ENCODE results near the gene SNAPC4.
"Not testable (repeated sequence)": the region's sequence is repeated elsewhere in the genome, so short reads cannot be mapped to it uniquely, and the experiment has no call there.

Gene SNAPC4

GRCh38 chr9:136353088-136353487 is 46.9 kb downstream of the SNAPC4 start:
- CTCF ChIA-PET: interaction anchor here (1.2 kb wide), 1 partner anchor 13 kb away, joined by 3 read pairs; no protein-coding TSS in a partner anchor
- H3K36me3 ChIP-seq (ENCODE audit: control insufficient read depth in 4 of 4, insufficient read depth in 4 of 4, low read length in 3 of 4): peaks cover 10 to 69% (median 26%) of the 10 kb centered on the region in 4 experiments
- POLR2A ChIA-PET: no interaction called here
- no peaks in the 10 kb centered on the region for H3K4me1 ChIP-seq (ENCODE audit: control extremely low read depth in 1 of 4, control insufficient read depth in 4 of 4, insufficient read depth in 4 of 4, low read length in 3 of 4)
- 98% methylated on average over 11 of the region's 11 CpGs for WGBS (ENCODE audit: insufficient coverage)
- H3K9me3 ChIP-seq (ENCODE audit: control extremely low read depth in 1 of 5, control insufficient read depth in 4 of 5, insufficient read depth in 2 of 5, low read depth in 1 of 5, low read length in 4 of 5): no peaks in the 10 kb centered on the region
- H3K27me3 ChIP-seq (replicated peaks in 2 of 5; ENCODE audit: control insufficient read depth in 4 of 5, insufficient read depth in 5 of 5, low read length in 4 of 5): no peaks in the 10 kb centered on the region
- no peak overlapping the region for H3K27ac ChIP-seq (ENCODE audit: insufficient read depth in 1 of 2, low read depth in 1 of 2, low read length in 2 of 2, poor library complexity in 1 of 2, severe bottlenecking in 2 of 2)
- DNase-seq: no peak
- no peak overlapping the region for H3K4me3 ChIP-seq (ENCODE audit: control insufficient read depth in 1 of 7, extremely low read depth in 1 of 7, insufficient read depth in 4 of 7, low read depth in 2 of 7, low read length in 6 of 7)

GRCh38 chr9:136352682-136353081 is 47.3 kb downstream of the SNAPC4 start:
- peaks cover 10 to 65% (median 24%) of the 10 kb centered on the region in 4 experiments for H3K36me3 ChIP-seq (ENCODE audit: control insufficient read depth in 4 of 4, insufficient read depth in 4 of 4, low read length in 3 of 4)
- H3K9me3 ChIP-seq (ENCODE audit: control extremely low read depth in 1 of 5, control insufficient read depth in 4 of 5, insufficient read depth in 2 of 5, low read depth in 1 of 5, low read length in 4 of 5): no peaks in the 10 kb centered on the region
- H3K27me3 ChIP-seq (replicated peaks in 2 of 5; ENCODE audit: control insufficient read depth in 4 of 5, insufficient read depth in 5 of 5, low read length in 4 of 5): no peaks in the 10 kb centered on the region
- 96% methylated on average over 9 of the region's 16 CpGs for WGBS (ENCODE audit: insufficient coverage)
- CTCF ChIA-PET: no interaction called here
- H3K4me3 ChIP-seq (ENCODE audit: control insufficient read depth in 1 of 7, extremely low read depth in 1 of 7, insufficient read depth in 4 of 7, low read depth in 2 of 7, low read length in 6 of 7): no peak overlapping the region
- POLR2A ChIA-PET: no interaction called here
- H3K27ac ChIP-seq (ENCODE audit: insufficient read depth in 1 of 2, low read depth in 1 of 2, low read length in 2 of 2, poor library complexity in 1 of 2, severe bottlenecking in 2 of 2): no peak overlapping the region
- no peaks in the 10 kb centered on the region for H3K4me1 ChIP-seq (ENCODE audit: control extremely low read depth in 1 of 4, control insufficient read depth in 4 of 4, insufficient read depth in 4 of 4, low read length in 3 of 4)
- no peak for DNase-seq

GRCh38 chr9:136351868-136352267 is 48.1 kb downstream of the SNAPC4 start:
- CTCF ChIA-PET; H3K9me3 ChIP-seq (ENCODE audit: control extremely low read depth in 1 of 5, control insufficient read depth in 4 of 5, insufficient read depth in 2 of 5, low read depth in 1 of 5, low read length in 4 of 5); H3K27me3 ChIP-seq (replicated peaks in 2 of 5; ENCODE audit: control insufficient read depth in 4 of 5, insufficient read depth in 5 of 5, low read length in 4 of 5); H3K4me3 ChIP-seq (ENCODE audit: control insufficient read depth in 1 of 7, extremely low read depth in 1 of 7, insufficient read depth in 4 of 7, low read depth in 2 of 7, low read length in 6 of 7); H3K27ac ChIP-seq (ENCODE audit: insufficient read depth in 1 of 2, low read depth in 1 of 2, low read length in 2 of 2, poor library complexity in 1 of 2, severe bottlenecking in 2 of 2); DNase-seq; H3K4me1 ChIP-seq (ENCODE audit: control extremely low read depth in 1 of 4, control insufficient read depth in 4 of 4, insufficient read depth in 4 of 4, low read length in 3 of 4); POLR2A ChIA-PET: not testable (repeated sequence)
- 98% methylated on average over 4 of the region's 24 CpGs for WGBS (ENCODE audit: insufficient coverage)
- H3K36me3 ChIP-seq (ENCODE audit: control insufficient read depth in 4 of 4, insufficient read depth in 4 of 4, low read length in 3 of 4): peaks cover 10 to 58% (median 20%) of the 10 kb centered on the region in 4 experiments

- 92% methylated on average over 8 of the region's 11 CpGs for WGBS (ENCODE audit: insufficient coverage)
- Histone ChIP-seq H3K36me3 (ENCODE audit: control insufficient read depth in 4 of 4, insufficient read depth in 4 of 4, low read length in 3 of 4) (peaks cover 10 to 52% (median 17%) of the 10 kb centered on the region in 4 experiments), H3K9me3 (ENCODE audit: control extremely low read depth in 1 of 5, control insufficient read depth in 4 of 5, insufficient read depth in 2 of 5, low read depth in 1 of 5, low read length in 4 of 5) (no peaks in the 10 kb centered on the region), H3K4me1 (ENCODE audit: control extremely low read depth in 1 of 4, control insufficient read depth in 4 of 4, insufficient read depth in 4 of 4, low read length in 3 of 4) (no peaks in the 10 kb centered on the region), H3K27me3 (replicated peaks in 2 of 5; ENCODE audit: control insufficient read depth in 4 of 5, insufficient read depth in 5 of 5, low read length in 4 of 5) (no peaks in the 10 kb centered on the region), H3K4me3 (ENCODE audit: control insufficient read depth in 1 of 7, extremely low read depth in 1 of 7, insufficient read depth in 4 of 7, low read depth in 2 of 7, low read length in 6 of 7) (no peak overlapping the region), H3K27ac (ENCODE audit: insufficient read depth in 1 of 2, low read depth in 1 of 2, low read length in 2 of 2, poor library complexity in 1 of 2, severe bottlenecking in 2 of 2) (no peak overlapping the region)
- no peak for DNase-seq
- POLR2A ChIA-PET: no interaction called here
- CTCF ChIA-PET: no interaction called here
These were observed 48.6 kb downstream of the SNAPC4 start for GRCh38 chr9:136351252-136351800.

All from common myeloid progenitor, CD34-positive (primary cell).